K562 (cell line): ENCODE measurements around the gene NYAP2. TPM values are rescaled to one million over a fixed set of nuclear protein-coding genes. Genes with fewer than 3 reads are reported as not detected.

Experiments
- BMI1 ChIP-seq: fragments of 150-350 bp; IDR thresholded peaks from 2 replicates; pipeline ENCODE4 v1.6.1; 2014; ENCODE audit warnings: low read length
- CCNT2 ChIP-seq: IDR thresholded peaks from 2 replicates; pipeline ENCODE4 v1.6.1; 2011; ENCODE audit warnings: borderline replicate concordance, low read depth, mild to moderate bottlenecking, moderate library complexity, mixed read lengths, low read length; ENCODE audit not compliant: insufficient read length; ENCODE audit errors: extremely low read depth
- CXXC5 ChIP-seq: fragments of 250-450 bp; sonication (Bioruptor Pico); IDR thresholded peaks from 2 replicates; pipeline ENCODE4 v1.8.0; 2022; ENCODE audit warnings: inconsistent platforms, mild to moderate bottlenecking, moderate library complexity
- DMBX1 ChIP-seq: fragments of 250-450 bp; sonication (Bioruptor Pico); IDR thresholded peaks from 2 replicates; pipeline ENCODE4 v1.8.0; 2022; ENCODE audit warnings: inconsistent platforms, mild to moderate bottlenecking, moderate library complexity, borderline replicate concordance
- LEF1 ChIP-seq: fragments of 450-650 bp; IDR thresholded peaks from 2 replicates; pipeline ENCODE4 v1.6.1; 2016; ENCODE audit warnings: mild to moderate bottlenecking
- MAFG ChIP-seq: fragments of 450-650 bp; conservative IDR thresholded peaks from 2 replicates; pipeline ENCODE4 v1.6.1; 2016; ENCODE audit warnings: missing genetic modification characterization, missing compliant biosample characterization
- NCOA2 ChIP-seq, 2 experiments: fragments of 450-650 bp; IDR thresholded peaks; 2 replicates each; pipeline ENCODE4 v1.6.1; 2018; ENCODE audit warnings: mild to moderate bottlenecking in 2 of 2, moderate library complexity in 1 of 2; ENCODE audit not compliant: partially characterized antibody in 2 of 2
- NFIC ChIP-seq: fragments of 450-650 bp; IDR thresholded peaks from 2 replicates; pipeline ENCODE4 v1.6.1; 2017; ENCODE audit warnings: mild to moderate bottlenecking, inconsistent platforms
- PHB2 ChIP-seq: fragments of 450-650 bp; IDR thresholded peaks from 2 replicates; pipeline ENCODE4 v1.6.1; 2017; ENCODE audit warnings: low read depth
- PKNOX1 ChIP-seq: fragments of 450-650 bp; IDR thresholded peaks from 2 replicates; pipeline ENCODE4 v1.6.1; 2016
- SMARCC2 ChIP-seq: fragments of 450-650 bp; IDR thresholded peaks from 2 replicates; pipeline ENCODE4 v1.6.1; 2017; ENCODE audit warnings: antibody characterized with exemption, moderate library complexity, mild to moderate bottlenecking, low read depth
- SMARCE1 ChIP-seq: fragments of 450-650 bp; IDR thresholded peaks from 2 replicates; pipeline ENCODE4 v1.7.1; 2016; ENCODE audit warnings: mild to moderate bottlenecking
- SRF ChIP-seq, 2 experiments: fragments of 250-450, 450-650 bp in 1 of 2; sonication (Bioruptor Pico) in 1 of 2; sonication (generic) in 1 of 2; formaldehyde crosslinking; IDR thresholded peaks; 2 replicates each; pipeline versions ENCODE4 v1.5.0 to v1.5.1; 2020 to 2022; ENCODE audit warnings: mild to moderate bottlenecking in 1 of 2, missing genetic modification reagents in 1 of 2
- THRAP3 ChIP-seq: fragments of 450-650 bp; IDR thresholded peaks from 2 replicates; pipeline ENCODE4 v1.6.1; 2016; ENCODE audit warnings: mild to moderate bottlenecking, inconsistent platforms, borderline replicate concordance
- ZBTB9 ChIP-seq: fragments of 450-650 bp; formaldehyde crosslinking; IDR thresholded peaks from 2 replicates; pipeline ENCODE4 v1.4.0; 2020; ENCODE audit warnings: mild to moderate bottlenecking, moderate library complexity
- ZNF3 ChIP-seq: fragments of 250-450 bp; sonication (Bioruptor Pico); IDR thresholded peaks from 2 replicates; pipeline ENCODE4 v1.5.0; 2021; ENCODE audit warnings: mild to moderate bottlenecking, moderate library complexity
- polyA plus RNA-seq, 8 experiments: library from polyadenylated mRNA; depleted of rRNA in 4 of 8; stranded (reverse) in 5 of 8; unstranded in 3 of 8; fragments of >200 nt; fragmentation: Nextera tagmentation in 2 of 8; fragmentation: Illumina TruSeq in 1 of 8; extraction: Ambion mirVana in 2 of 8; extraction: Trizol in 1 of 8; gene quantifications; 2 replicates each; pipeline versions ENCODE4 v1.2.1 to v1.2.3, GENCODE V29; 2011 to 2014; ENCODE audit warnings: inconsistent platforms in 1 of 8, missing spikeins in 1 of 8
- total RNA-seq, 7 experiments: library from RNA; depleted of rRNA in 6 of 7; stranded (reverse); fragments of >200 nt in 6 of 7; fragmentation: Illumina TruSeq in 2 of 7; extraction: Trizol in 2 of 7; gene quantifications; 2 replicates each; pipeline versions ENCODE4 v1.2.1 to v1.2.3, GENCODE V29; 2011 to 2021; ENCODE audit warnings: low replicate concordance in 1 of 7

Gene NYAP2
- total and polyA plus RNA-seq, 9 of the 15 experiments (the other 6 are each of a cell fraction or from before 2014, with no cell fraction given): 0.03 to 0.04 (median 0.04) TPM; not detected in 3

DNA sequence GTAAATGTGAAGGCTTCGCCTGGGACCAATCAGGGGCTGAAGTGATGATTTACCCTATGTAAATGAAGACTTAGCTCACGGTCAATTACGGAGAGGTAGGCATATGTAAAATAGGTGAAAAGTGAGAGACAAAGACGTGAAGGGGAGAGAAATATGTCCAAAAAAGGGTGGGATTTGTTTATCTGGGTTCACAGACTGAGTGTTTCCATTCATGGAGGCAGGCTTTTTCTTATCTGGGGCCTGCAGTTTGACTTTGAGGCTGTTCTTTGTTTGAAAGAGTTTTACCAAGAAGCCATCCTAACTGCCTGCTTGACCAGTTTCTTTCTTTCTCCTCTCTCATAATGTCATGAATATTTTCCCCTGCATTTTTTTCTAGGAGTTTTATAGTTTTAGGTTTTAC, 202.7 kb downstream of the NYAP2 start (continued):
- TF ChIP-seq ZBTB9 (CRISPR knock-in tag) (no peak), PKNOX1 (peak; percentile 34; the same call in 1 of the 2 replicates), THRAP3 (no peak), SMARCE1 (peak; percentile 58; the same call in 1 of the 2 replicates), ZNF3 (no peak), CXXC5 (CRISPR knock-in tag) (peak; percentile 47; the same call in 1 of the 2 replicates), LEF1 (peak; percentile 69; the same call in 1 of the 2 replicates), NCOA2 (IDR thresholded peaks at IDR 0.05; ENCODE audit: partially characterized antibody in 2 of 2) (no peak), CCNT2 (peak; percentile 24), MAFG (tag) (peak; percentile 44; the same call in 1 of the 2 replicates), SMARCC2 (0 out of 2 replicates have a peak, but pooled peaks have one; percentile 32), SRF (CRISPR knock-in tag; IDR thresholded peaks at IDR 0.05) (peak in 1 of 2 experiments; percentile 93; a peak in 2 of 4 replicates), BMI1 (no peak), PHB2 (0 out of 2 replicates have a peak, but pooled peaks have one; percentile 31), DMBX1 (CRISPR knock-in tag) (peak; percentile 24; the same call in 1 of the 2 replicates), NFIC (peak; percentile 45; the same call in 1 of the 2 replicates)
